ENCODE measurements around the gene DLGAP1.

- TF ChIP-seq EZH2 (IDR thresholded peaks at IDR 0.05; ENCODE audit: insufficient read depth, poor library complexity, severe bottlenecking) (no peak), EZH2phosphoT487 (IDR thresholded peaks at IDR 0.05; ENCODE audit: insufficient read depth, low read depth) (no peak)
These were observed 38.1 kb downstream of the DLGAP1 start for GRCh38 chr18:4416976-4417375.
